ENCODE measurements around the gene ARRB2.
"Not testable (repeated sequence)": the region's sequence is repeated elsewhere in the genome, so short reads cannot be mapped to it uniquely, and the experiment has no call there.

DNA sequence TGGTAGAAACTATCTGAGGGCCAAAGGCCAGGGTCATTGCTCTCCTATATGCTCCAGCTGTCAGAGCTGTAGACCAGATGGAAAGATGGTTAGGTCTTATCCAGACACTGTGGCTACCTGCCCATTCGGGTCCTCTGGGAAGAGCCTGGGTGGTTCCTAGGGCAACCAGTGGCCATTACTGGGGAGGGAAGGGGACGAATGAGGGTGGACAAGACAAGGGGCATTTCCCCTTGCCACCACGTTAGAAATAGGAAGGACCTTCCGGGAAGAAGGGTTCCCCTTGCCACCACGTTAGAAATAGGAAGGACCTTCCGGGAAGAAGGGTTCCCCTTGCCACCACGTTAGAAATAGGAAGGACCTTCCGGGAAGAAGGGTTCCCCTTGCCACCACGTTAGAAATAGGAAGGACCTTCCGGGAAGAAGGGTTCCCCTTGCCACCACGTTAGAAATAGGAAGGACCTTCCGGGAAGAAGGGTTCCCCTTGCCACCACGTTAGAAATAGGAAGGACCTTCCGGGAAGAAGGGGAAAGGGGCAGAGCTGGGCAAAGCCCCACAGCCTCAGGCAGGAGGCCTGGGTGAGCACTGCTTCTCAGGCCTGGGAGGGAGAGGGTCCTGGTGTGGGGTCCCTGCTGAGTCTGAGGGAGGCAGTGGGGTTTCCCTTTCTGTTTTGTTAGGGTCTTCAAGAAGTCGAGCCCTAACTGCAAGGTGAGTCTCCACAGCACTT is 4.1 kb downstream of the ARRB2 start:
- TF ChIP-seq, protein P1, sequence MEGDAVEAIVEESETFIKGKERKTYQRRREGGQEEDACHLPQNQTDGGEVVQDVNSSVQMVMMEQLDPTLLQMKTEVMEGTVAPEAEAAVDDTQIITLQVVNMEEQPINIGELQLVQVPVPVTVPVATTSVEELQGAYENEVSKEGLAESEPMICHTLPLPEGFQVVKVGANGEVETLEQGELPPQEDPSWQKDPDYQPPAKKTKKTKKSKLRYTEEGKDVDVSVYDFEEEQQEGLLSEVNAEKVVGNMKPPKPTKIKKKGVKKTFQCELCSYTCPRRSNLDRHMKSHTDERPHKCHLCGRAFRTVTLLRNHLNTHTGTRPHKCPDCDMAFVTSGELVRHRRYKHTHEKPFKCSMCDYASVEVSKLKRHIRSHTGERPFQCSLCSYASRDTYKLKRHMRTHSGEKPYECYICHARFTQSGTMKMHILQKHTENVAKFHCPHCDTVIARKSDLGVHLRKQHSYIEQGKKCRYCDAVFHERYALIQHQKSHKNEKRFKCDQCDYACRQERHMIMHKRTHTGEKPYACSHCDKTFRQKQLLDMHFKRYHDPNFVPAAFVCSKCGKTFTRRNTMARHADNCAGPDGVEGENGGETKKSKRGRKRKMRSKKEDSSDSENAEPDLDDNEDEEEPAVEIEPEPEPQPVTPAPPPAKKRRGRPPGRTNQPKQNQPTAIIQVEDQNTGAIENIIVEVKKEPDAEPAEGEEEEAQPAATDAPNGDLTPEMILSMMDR (IDR thresholded peaks at IDR 0.05; ENCODE audit: low read length) = not testable (repeated sequence)
- not testable (repeated sequence) for TF ChIP-seq EZH2 (IDR thresholded peaks at IDR 0.05; ENCODE audit: borderline replicate concordance, low read length)

All from OCI-LY1 (cell line).